ENCODE results near the gene VCY1B.
"Not testable (repeated sequence)": the region's sequence is repeated elsewhere in the genome, so short reads cannot be mapped to it uniquely, and the experiment has no call there.

VCY1B gene

DNA sequence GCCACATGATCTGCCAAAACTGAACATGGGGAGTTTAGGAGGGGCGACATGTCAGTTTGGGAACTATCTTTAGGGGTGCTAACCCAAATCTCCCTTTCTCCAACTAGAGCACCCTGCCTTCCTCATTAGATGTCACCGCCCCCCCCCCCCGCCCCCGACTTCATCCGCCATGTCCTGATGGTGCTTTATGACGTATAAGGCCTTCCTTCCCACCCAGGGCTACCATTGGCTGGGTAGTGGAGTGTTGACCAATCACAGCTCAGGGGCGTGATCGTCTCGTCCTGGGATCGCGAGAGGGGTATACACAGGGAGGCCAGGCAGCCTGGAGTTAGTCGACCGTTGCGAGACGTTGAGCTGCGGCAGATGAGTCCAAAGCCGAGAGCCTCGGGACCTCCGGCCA is at the start of gene VCY1B:
TSS of gene VCY1B (plus strand) at position 301 of the 400 bp plus-strand sequence. CDS start at position 364, 63 bp downstream.
- DNase-seq, result not testable (repeated sequence)

DNA sequence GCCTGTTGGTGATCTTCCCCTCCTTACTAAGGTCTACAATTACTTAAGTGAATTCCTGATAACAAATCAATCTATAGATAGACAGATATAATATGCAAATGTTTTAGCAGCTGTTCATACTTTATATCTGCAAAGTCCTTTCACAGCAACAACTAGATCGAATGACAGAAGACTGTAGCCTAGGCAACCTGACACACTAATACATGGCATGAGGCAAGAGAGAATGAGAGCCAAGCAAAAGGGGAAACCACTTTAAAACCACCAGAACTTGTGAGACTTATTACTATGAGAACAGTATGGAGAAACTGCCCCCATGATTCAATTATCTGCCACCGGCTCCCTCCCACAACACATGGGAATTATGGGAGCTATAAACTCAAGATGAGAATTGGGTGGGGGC is 44.1 kb upstream of the VCY1B start:
- DNase-seq, result not testable (repeated sequence)

DNA sequence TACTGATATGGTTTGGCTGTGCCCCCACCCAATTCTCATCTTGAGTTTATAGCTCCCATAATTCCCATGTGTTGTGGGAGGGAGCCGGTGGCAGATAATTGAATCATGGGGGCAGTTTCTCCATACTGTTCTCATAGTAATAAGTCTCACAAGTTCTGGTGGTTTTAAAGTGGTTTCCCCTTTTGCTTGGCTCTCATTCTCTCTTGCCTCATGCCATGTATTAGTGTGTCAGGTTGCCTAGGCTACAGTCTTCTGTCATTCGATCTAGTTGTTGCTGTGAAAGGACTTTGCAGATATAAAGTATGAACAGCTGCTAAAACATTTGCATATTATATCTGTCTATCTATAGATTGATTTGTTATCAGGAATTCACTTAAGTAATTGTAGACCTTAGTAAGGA is 25.6 kb upstream of the VCY1B start:
- DNase-seq, result not testable (repeated sequence)

DNA sequence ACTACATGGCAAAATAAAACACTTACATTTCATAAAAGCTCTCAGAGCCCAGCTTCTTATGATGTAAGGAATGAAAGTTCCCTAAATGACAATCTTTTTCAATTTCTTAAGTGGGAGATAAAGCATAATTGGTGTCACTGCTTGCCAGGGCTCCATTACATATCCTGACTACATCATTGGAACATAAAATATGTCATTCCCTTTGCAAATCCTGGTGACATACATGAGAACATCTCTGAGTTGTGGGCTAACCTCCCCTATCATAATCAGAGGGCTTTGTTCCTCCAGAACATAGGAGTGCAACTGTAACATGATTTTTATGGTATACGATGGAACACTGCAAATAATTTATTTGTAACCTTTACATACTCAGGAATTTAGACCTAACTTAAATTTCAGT is 29.9 kb downstream of the VCY1B start:
- no peak for DNase-seq

Data from midbrain (tissue), 1 donor.